ENCODE results near the gene IL7R. TPM values are rescaled to one million over a fixed set of nuclear protein-coding genes. Genes with fewer than 3 reads are reported as not detected.

IL7R gene
- polyA plus RNA-seq, 2 of the 4 experiments (the other 2 are of a cell fraction) = 0.13 to 0.18 TPM

DNA sequence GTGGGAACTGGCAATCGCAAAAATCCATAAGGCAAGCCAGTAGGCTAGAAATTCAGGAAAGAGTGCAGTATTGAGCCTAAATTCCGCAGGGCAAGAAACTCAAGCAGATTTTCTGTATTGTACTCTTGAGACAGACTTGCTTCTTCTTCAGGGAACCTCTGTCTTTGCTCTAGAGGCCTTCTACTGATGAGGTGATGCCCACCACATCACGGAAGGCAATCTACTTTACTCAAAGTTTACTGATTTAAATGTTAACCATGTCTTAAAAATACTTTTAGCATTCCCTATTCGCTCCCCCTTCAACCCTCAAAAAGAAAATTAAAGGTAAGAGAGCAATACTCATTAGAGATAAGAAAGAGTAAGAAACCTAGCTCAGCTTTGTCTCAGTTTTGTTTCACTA is 11.3 kb downstream of the IL7R start:
- ATAC-seq (no peak), DNase-seq (ENCODE audit: low read depth in 1 of 2, low spot score in 1 of 2) (no peak), FAIRE-seq (no peak)
- no peak overlapping the region for H3K4me3 ChIP-seq
- CTCF ChIA-PET = no interaction called here
- H3K9me3 ChIP-seq = no peaks in the 10 kb centered on the region
- no peaks in the 10 kb centered on the region for H3K4me1 ChIP-seq
- H3K4me2 ChIP-seq = no peak overlapping the region
- H3K27ac ChIP-seq = no peak overlapping the region
- TF ChIP-seq RAD21 (conservative IDR thresholded peaks at IDR 0.05 in 1 of 2, IDR thresholded peaks at IDR 0.05 in 1 of 2) = no peak
- no peak for TF ChIP-seq ZNF302 (CRISPR knock-in tag; IDR thresholded peaks at IDR 0.05)
- no peak for TF ChIP-seq EP300 (IDR thresholded peaks at IDR 0.05)
- TF ChIP-seq, protein P1, sequence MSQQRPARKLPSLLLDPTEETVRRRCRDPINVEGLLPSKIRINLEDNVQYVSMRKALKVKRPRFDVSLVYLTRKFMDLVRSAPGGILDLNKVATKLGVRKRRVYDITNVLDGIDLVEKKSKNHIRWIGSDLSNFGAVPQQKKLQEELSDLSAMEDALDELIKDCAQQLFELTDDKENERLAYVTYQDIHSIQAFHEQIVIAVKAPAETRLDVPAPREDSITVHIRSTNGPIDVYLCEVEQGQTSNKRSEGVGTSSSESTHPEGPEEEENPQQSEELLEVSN (IDR thresholded peaks at IDR 0.05; ENCODE audit: borderline replicate concordance, low read depth) = no peak
- TF ChIP-seq BHLHE40 (IDR thresholded peaks at IDR 0.05; ENCODE audit: low read depth, low read length) = no peak
- no peak for TF ChIP-seq KDM1A (IDR thresholded peaks at IDR 0.05; ENCODE audit: low read depth)
- TF ChIP-seq EHMT2 (IDR thresholded peaks at IDR 0.05; ENCODE audit: low read depth) = no peak
- no peak for TF ChIP-seq HDAC2 (IDR thresholded peaks at IDR 0.05)
- no peak for TF ChIP-seq CEBPB (IDR thresholded peaks at IDR 0.05)
- no peak for TF ChIP-seq MAX (IDR thresholded peaks at IDR 0.05)
- no peak for TF ChIP-seq HOXA7 (CRISPR knock-in tag; IDR thresholded peaks at IDR 0.05)
- TF ChIP-seq NR3C1 (IDR thresholded peaks at IDR 0.05) = no peak
- no peak for TF ChIP-seq TFCP2L1 (CRISPR knock-in tag; IDR thresholded peaks at IDR 0.05)
- 26% methylated on average over 4 of the region's 4 CpGs for WGBS (ENCODE audit: missing lambda C conversion rate)
- POLR2A ChIA-PET = no interaction called here

- 39% methylated on average over 5 of the region's 5 CpGs for WGBS (ENCODE audit: missing lambda C conversion rate)
- ChIA-PET CTCF (interaction anchor here (1.2 kb wide), 2 partner anchors 11 to 12 kb away, joined by 3 read pairs; no protein-coding TSS in a partner anchor), POLR2A (no interaction called here)
- DNase-seq (ENCODE audit: low read depth in 1 of 2, low spot score in 1 of 2) (no peak), FAIRE-seq (no peak), ATAC-seq (no peak)
- H3K9me3 ChIP-seq = no peaks in the 10 kb centered on the region
- H3K4me1 ChIP-seq = no peaks in the 10 kb centered on the region
- no peak overlapping the region for H3K27ac ChIP-seq
- no peak overlapping the region for H3K4me3 ChIP-seq
- no peak overlapping the region for H3K4me2 ChIP-seq
- TF ChIP-seq BCL3 (IDR thresholded peaks at IDR 0.05) (no peak), RCOR1 (IDR thresholded peaks at IDR 0.05; ENCODE audit: low read depth, low read length) (no peak), ZC3H11A (IDR thresholded peaks at IDR 0.05) (no peak), PHF8 (IDR thresholded peaks at IDR 0.05; ENCODE audit: borderline replicate concordance, low read depth) (no peak), KDM5A (IDR thresholded peaks at IDR 0.05) (no peak), MAFK (IDR thresholded peaks at IDR 0.05; ENCODE audit: partially characterized antibody) (no peak), RNF2 (IDR thresholded peaks at IDR 0.05; ENCODE audit: borderline replicate concordance, low read depth) (no peak), CEBPB (IDR thresholded peaks at IDR 0.05) (no peak), CBX8 (IDR thresholded peaks at IDR 0.05) (no peak), FOSL2 (IDR thresholded peaks at IDR 0.05) (no peak), FOSL2 (CRISPR knock-in tag; IDR thresholded peaks at IDR 0.05) (no peak), ESRRA (IDR thresholded peaks at IDR 0.05; ENCODE audit: borderline replicate concordance, low read length) (no peak), KDM1A (IDR thresholded peaks at IDR 0.05; ENCODE audit: low read depth) (no peak), GATA3 (IDR thresholded peaks at IDR 0.05; ENCODE audit: borderline replicate concordance) (no peak), TFCP2L1 (CRISPR knock-in tag; IDR thresholded peaks at IDR 0.05) (no peak), SREBF2 (IDR thresholded peaks at IDR 0.05) (no peak), HDAC2 (IDR thresholded peaks at IDR 0.05) (no peak), ZNF302 (CRISPR knock-in tag; IDR thresholded peaks at IDR 0.05) (no peak), FOSB (CRISPR knock-in tag; IDR thresholded peaks at IDR 0.05) (no peak)
- TF ChIP-seq, protein P2, sequence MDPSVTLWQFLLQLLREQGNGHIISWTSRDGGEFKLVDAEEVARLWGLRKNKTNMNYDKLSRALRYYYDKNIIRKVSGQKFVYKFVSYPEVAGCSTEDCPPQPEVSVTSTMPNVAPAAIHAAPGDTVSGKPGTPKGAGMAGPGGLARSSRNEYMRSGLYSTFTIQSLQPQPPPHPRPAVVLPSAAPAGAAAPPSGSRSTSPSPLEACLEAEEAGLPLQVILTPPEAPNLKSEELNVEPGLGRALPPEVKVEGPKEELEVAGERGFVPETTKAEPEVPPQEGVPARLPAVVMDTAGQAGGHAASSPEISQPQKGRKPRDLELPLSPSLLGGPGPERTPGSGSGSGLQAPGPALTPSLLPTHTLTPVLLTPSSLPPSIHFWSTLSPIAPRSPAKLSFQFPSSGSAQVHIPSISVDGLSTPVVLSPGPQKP (IDR thresholded peaks at IDR 0.05; ENCODE audit: low read depth, low read length) = no peak
Observed at GRCh38 chr5:35869685-35870277, 13.1 kb downstream of the IL7R start.
